ENCODE data around the gene MAPKAP1. TPM values are rescaled to one million over a fixed set of nuclear protein-coding genes. Genes with fewer than 3 reads are reported as not detected.

Gene MAPKAP1
- polyA plus RNA-seq, 3 donors = 39.9 to 57.5 (median 44.1) TPM

DNA sequence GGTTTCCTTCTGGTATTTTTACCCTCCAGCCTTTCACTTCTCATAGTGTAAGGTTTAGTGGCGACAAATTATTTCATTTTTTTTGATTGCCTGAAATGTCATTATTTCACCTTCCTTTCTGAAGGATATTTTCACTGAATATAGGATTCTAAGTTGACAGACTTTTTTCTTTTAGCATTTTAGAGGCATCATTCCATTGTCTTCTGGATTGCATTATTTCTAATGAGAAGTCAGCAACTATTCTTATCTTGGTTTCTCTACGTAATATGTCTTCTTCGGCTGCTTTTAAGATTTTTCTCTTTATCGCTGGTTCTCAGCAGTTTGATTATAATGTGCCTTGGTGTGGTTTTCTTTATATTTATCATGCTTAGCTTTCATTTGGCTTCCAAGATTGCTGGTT lies 251.1 kb downstream of the MAPKAP1 start:
- TF ChIP-seq, protein P1, sequence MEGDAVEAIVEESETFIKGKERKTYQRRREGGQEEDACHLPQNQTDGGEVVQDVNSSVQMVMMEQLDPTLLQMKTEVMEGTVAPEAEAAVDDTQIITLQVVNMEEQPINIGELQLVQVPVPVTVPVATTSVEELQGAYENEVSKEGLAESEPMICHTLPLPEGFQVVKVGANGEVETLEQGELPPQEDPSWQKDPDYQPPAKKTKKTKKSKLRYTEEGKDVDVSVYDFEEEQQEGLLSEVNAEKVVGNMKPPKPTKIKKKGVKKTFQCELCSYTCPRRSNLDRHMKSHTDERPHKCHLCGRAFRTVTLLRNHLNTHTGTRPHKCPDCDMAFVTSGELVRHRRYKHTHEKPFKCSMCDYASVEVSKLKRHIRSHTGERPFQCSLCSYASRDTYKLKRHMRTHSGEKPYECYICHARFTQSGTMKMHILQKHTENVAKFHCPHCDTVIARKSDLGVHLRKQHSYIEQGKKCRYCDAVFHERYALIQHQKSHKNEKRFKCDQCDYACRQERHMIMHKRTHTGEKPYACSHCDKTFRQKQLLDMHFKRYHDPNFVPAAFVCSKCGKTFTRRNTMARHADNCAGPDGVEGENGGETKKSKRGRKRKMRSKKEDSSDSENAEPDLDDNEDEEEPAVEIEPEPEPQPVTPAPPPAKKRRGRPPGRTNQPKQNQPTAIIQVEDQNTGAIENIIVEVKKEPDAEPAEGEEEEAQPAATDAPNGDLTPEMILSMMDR (IDR thresholded peaks at IDR 0.05) = no peak
- Histone ChIP-seq H3K36me3 (replicated peaks in 1 of 2; ENCODE audit: control insufficient read depth in 1 of 2, insufficient read depth in 2 of 2, low read length in 2 of 2) (peaks cover 12 to 36% of the 10 kb centered on the region in 2 donors), H3K9ac (ENCODE audit: insufficient read depth, low read length, poor library complexity, severe bottlenecking) (no peak overlapping the region), H3K4me3 (replicated peaks in 1 of 3; ENCODE audit: low read depth in 2 of 3, low read length in 3 of 3) (no peak overlapping the region), H3K4me2 (replicated peaks; ENCODE audit: extremely low read depth, low read length, poor library complexity, severe bottlenecking) (no peak overlapping the region), H3K79me2 (ENCODE audit: insufficient read depth, low read length) (no peaks in the 10 kb centered on the region), H2AFZ (ENCODE audit: insufficient read depth, low read depth, low read length, poor library complexity, severe bottlenecking) (no peak overlapping the region), H3K9me3 (replicated peaks in 1 of 2; ENCODE audit: control insufficient read depth in 1 of 2, insufficient read depth in 1 of 2, low read length in 2 of 2) (peaks cover 15 to 19% of the 10 kb centered on the region in 2 donors), H3K27me3 (ENCODE audit: control insufficient read depth in 2 of 2, insufficient read depth in 2 of 2, low read length in 2 of 2) (no peaks in the 10 kb centered on the region), H3K4me1 (ENCODE audit: control insufficient read depth in 1 of 2, insufficient read depth in 2 of 2, low read length in 2 of 2) (no peaks in the 10 kb centered on the region), H4K20me1 (ENCODE audit: insufficient read depth, low read length) (no peaks in the 10 kb centered on the region), H3K27ac (ENCODE audit: low read depth in 1 of 2, low read length in 2 of 2) (no peak overlapping the region)
- Mint-ChIP-seq H3K27me3 (ENCODE audit: low read depth in 3 of 3) (no peaks in the 10 kb centered on the region), H3K4me3 (no peak overlapping the region), H3K36me3 (peaks cover 47 to 60% of the 10 kb centered on the region in 2 donors), H3K27ac (no peak overlapping the region), H3K4me1 (peaks cover 8% of the 10 kb centered on the region), H3K9me3 (peaks cover 16 to 33% (median 32%) of the 10 kb centered on the region in 7 donors)
- WGBS (ENCODE audit: insufficient coverage) = no CpG with 5 or more reads among the region's 4 CpGs
- DNase-seq = no peak
- intact Hi-C loops (cut with micrococcal nuclease) = no loop called here

DNA sequence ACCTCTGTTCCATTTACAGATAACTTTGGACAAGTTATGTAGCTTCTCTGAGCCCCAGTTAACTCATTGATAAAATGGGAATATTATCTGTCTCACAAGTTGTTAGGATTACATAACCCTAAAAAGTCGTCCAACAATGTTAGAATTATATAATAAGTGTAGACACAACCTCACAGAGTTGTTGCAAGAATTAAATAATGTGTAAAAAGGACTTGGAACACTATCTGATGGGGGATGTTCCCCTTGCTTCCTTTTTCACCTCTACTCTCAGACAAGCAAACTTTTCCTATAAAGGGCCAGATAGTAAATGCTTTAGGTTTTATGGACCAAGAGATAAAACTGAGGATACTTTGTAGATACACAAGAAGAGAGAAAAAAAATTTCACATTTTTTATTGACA lies 251.9 kb downstream of the MAPKAP1 start:
- Mint-ChIP-seq H3K27me3 (ENCODE audit: low read depth in 3 of 3) (no peaks in the 10 kb centered on the region), H3K4me3 (no peak overlapping the region), H3K4me1 (peaks cover 8% of the 10 kb centered on the region), H3K27ac (no peak overlapping the region), H3K36me3 (peaks cover 45 to 59% of the 10 kb centered on the region in 2 donors), H3K9me3 (peaks cover 16 to 33% (median 30%) of the 10 kb centered on the region in 7 donors)
- no peak for DNase-seq
- Histone ChIP-seq H3K36me3 (replicated peaks in 1 of 2; ENCODE audit: control insufficient read depth in 1 of 2, insufficient read depth in 2 of 2, low read length in 2 of 2) (peaks cover 9 to 30% of the 10 kb centered on the region in 2 donors), H3K9ac (ENCODE audit: insufficient read depth, low read length, poor library complexity, severe bottlenecking) (no peak overlapping the region), H3K9me3 (replicated peaks in 1 of 2; ENCODE audit: control insufficient read depth in 1 of 2, insufficient read depth in 1 of 2, low read length in 2 of 2) (peaks cover 15 to 19% of the 10 kb centered on the region in 2 donors), H3K4me1 (ENCODE audit: control insufficient read depth in 1 of 2, insufficient read depth in 2 of 2, low read length in 2 of 2) (no peaks in the 10 kb centered on the region), H3K4me2 (replicated peaks; ENCODE audit: extremely low read depth, low read length, poor library complexity, severe bottlenecking) (no peak overlapping the region), H4K20me1 (ENCODE audit: insufficient read depth, low read length) (no peaks in the 10 kb centered on the region), H3K4me3 (replicated peaks in 1 of 3; ENCODE audit: low read depth in 2 of 3, low read length in 3 of 3) (no peak overlapping the region), H3K27ac (ENCODE audit: low read depth in 1 of 2, low read length in 2 of 2) (no peak overlapping the region), H3K27me3 (ENCODE audit: control insufficient read depth in 2 of 2, insufficient read depth in 2 of 2, low read length in 2 of 2) (no peaks in the 10 kb centered on the region), H3K79me2 (ENCODE audit: insufficient read depth, low read length) (no peaks in the 10 kb centered on the region), H2AFZ (ENCODE audit: insufficient read depth, low read depth, low read length, poor library complexity, severe bottlenecking) (no peak overlapping the region)
- TF ChIP-seq, protein P1 (IDR thresholded peaks at IDR 0.05) = no peak
- WGBS (ENCODE audit: insufficient coverage) = no CpG with 5 or more reads among the region's 1 CpG
- intact Hi-C loops (cut with micrococcal nuclease) = no loop called here
